ENCODE measurements around the gene BNIP5. TPM values are rescaled to one million over a fixed set of nuclear protein-coding genes. Genes with fewer than 3 reads are reported as not detected.

BNIP5 gene
- total RNA-seq, 1 donor from 2014 or later, result not detected

DNA sequence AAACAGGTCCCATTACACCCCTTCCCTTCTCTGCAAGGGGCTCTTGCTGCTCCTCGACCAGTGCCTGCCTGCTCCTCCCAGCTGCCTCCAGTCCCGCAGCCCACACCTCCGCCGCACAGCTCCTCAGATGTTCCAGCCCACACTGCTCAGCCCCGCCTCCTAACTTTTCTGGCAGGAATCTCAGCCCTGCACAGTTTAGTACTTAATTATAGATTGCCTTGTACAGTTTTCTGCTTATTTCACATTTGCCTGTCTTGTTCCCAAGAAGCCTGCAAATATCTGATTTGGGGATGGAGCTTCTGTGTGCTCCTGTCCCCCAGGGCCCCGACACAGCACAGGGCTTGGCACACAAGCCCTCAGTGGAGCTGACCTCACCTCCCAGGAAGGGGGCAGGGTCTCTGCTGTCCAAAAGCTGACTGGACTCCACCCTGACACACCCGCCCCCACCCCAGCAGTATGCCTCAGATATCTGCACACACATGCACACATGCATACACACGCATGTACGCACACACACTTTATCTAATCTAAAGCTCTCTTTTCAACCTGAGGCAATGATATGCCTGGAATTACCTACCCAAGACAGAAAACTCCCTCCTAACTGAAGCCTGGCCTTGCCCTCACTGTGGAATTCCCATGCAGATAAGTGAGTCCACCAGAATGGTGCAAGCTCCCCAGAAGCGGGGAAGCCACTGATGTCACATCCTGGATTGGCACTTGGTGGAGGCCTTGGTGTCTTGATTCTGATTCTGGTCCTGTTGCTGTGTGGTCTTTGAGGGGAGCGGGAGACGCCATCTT is 68.0 kb downstream of the BNIP5 start:
- DNase-seq (ENCODE audit: low read depth) (no peak), FAIRE-seq (no peak)
- Histone ChIP-seq H3K4me3 (ENCODE audit: low read depth, low read length) (no peak overlapping the region), H3K27me3 (ENCODE audit: control insufficient read depth, insufficient read depth, low read length) (no peaks in the 10 kb centered on the region), H3K36me3 (ENCODE audit: control insufficient read depth, insufficient read depth, low read length) (no peaks in the 10 kb centered on the region)
- TF ChIP-seq, protein P1, sequence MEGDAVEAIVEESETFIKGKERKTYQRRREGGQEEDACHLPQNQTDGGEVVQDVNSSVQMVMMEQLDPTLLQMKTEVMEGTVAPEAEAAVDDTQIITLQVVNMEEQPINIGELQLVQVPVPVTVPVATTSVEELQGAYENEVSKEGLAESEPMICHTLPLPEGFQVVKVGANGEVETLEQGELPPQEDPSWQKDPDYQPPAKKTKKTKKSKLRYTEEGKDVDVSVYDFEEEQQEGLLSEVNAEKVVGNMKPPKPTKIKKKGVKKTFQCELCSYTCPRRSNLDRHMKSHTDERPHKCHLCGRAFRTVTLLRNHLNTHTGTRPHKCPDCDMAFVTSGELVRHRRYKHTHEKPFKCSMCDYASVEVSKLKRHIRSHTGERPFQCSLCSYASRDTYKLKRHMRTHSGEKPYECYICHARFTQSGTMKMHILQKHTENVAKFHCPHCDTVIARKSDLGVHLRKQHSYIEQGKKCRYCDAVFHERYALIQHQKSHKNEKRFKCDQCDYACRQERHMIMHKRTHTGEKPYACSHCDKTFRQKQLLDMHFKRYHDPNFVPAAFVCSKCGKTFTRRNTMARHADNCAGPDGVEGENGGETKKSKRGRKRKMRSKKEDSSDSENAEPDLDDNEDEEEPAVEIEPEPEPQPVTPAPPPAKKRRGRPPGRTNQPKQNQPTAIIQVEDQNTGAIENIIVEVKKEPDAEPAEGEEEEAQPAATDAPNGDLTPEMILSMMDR (IDR thresholded peaks at IDR 0.05; ENCODE audit: insufficient read depth, low read length, severe bottlenecking), result no peak

DNA sequence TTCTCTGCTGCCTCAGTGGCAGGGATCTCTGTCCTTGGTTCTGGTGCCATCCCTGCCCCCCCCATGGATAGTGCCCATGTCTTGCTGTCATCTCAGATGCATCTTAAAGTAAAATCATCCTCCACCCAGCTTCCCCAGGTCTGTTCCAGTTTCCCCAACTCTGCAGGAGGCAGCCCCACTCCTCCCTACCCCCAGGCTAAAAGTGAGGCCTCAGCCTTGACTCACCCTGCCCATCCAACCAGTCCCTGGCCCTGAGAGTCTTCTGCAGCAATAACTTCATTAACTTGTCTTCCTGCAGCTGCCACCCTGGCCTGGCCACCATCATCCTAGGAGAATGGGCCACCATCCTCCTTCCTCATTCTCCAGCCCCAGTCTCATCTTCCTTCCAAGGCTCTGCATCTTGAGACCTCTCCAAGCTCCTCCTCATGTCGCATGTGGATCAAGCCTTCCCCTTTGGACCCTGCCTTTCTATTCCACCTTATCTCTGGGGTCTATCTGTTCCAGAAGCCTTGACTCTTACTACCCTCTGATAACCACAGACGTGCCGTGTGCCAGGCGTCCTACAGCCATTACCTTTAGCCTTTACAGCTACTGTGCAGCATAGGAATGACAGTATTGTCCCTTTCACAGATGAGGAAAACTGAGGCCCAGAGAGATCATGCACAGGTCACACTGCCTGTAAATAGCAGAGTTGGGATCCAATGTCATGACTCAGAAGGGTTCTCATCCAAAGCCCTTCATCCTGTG is 68.8 kb downstream of the BNIP5 start:
- no peak for FAIRE-seq
- H3K4me3 ChIP-seq (ENCODE audit: low read depth, low read length), result no peak overlapping the region
- no peaks in the 10 kb centered on the region for H3K27me3 ChIP-seq (ENCODE audit: control insufficient read depth, insufficient read depth, low read length)
- H3K36me3 ChIP-seq (ENCODE audit: control insufficient read depth, insufficient read depth, low read length), result no peaks in the 10 kb centered on the region
- TF ChIP-seq, protein P1 (IDR thresholded peaks at IDR 0.05; ENCODE audit: insufficient read depth, low read length, severe bottlenecking), result no peak
- DNase-seq (ENCODE audit: low read depth), result peak; percentile 33

DNA sequence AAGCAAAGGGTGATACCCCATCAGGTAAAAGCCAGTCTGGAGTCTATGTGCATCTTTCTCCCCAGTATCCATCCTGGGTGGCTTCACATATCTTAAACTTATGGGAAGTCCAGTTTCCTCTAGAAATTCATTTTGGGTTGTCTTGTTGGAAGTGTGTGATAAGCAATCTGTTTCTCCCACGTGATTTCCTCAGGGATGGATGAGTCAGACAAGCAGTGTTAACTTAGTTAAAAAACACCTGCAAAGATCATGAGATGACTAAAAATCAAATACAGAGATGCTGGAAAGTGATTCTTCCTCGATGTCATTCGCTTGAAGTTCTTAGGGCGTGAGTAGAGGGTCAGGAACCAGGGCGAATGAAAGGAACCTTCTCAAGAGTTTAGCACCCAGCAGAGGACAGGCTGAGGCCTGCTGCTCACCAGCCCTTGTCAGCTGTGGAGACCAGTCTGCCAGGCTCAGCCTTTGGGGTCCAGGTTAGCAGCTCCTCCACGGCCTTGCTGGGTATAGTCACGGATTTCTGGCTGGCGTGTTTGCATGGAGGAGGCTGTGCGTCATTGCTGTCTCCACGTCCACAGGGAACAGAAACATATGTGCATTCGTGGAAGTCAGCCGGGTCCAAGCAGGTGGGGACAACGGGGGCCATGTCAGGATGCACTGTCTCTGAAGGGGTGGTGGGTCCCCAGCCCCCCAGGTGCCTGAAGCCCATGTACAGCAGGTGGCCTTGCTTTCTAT is 69.6 kb downstream of the BNIP5 start:
- TF ChIP-seq, protein P1 (IDR thresholded peaks at IDR 0.05; ENCODE audit: insufficient read depth, low read length, severe bottlenecking), result no peak
- H3K36me3 ChIP-seq (ENCODE audit: control insufficient read depth, insufficient read depth, low read length), result no peaks in the 10 kb centered on the region
- H3K27me3 ChIP-seq (ENCODE audit: control insufficient read depth, insufficient read depth, low read length), result no peaks in the 10 kb centered on the region
- FAIRE-seq, result peak; percentile 40
- DNase-seq (ENCODE audit: low read depth), result peak; percentile 58
- H3K4me3 ChIP-seq (ENCODE audit: low read depth, low read length), result no peak overlapping the region

Other genes starting within 250 kb of the BNIP5 start
- gene MAPK13, start 206.4 kb downstream of the BNIP5 start, total RNA-seq, result 70.6 and 95.6 TPM in 2 replicates
- 6.3 and 10.1 TPM in 2 replicates for gene BRPF3, start 140.1 kb downstream of the BNIP5 start, total RNA-seq
- 0.26 and 1.2 TPM in 2 replicates for gene PNPLA1, start 66.8 kb downstream of the BNIP5 start, total RNA-seq
- 0.13 TPM in 1 of 2 replicates, not detected in the other for gene ETV7, start 50.8 kb upstream of the BNIP5 start, total RNA-seq
- gene PXT1, start 106.0 kb upstream of the BNIP5 start, total RNA-seq, result not detected in 2 replicates
- gene KCTD20, start 106.1 kb upstream of the BNIP5 start, total RNA-seq, result 26.6 and 31.1 TPM in 2 replicates
- gene STK38, start 210.6 kb upstream of the BNIP5 start, total RNA-seq, result 13.7 and 19.6 TPM in 2 replicates

Measured in bronchial epithelial cell (primary cell).